GM12873 (cell line): ENCODE data around the gene COL1A1.

Experiments used
- CTCF ChIP-seq: IDR thresholded peaks from 2 replicates; pipeline ENCODE4 v1.5.1; 2012; ENCODE audit warnings: low read depth, mild to moderate bottlenecking, moderate library complexity, low read length, control low read depth; ENCODE audit not compliant: insufficient read depth; ENCODE audit errors: missing control alignments

Gene COL1A1

GRCh38 chr17:50187751-50188530, 13.5 kb downstream of the COL1A1 start:
- no peak for TF ChIP-seq CTCF

DNA sequence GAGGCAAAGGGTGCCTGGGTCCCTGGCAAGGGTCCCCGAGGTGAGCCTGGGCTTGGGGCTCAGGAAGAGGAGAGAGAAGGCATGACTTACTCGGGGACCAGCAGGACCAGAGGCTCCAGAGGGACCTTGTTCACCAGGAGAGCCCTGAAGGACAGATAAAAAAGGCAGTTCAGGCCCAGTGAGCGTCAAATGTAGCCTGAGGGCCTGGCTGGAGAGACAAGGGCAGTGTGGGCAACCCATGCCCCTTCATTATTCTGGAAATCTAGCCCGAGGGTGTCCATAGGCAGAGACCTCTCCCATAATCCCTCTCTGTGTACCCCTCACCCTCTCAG, 14.1 kb downstream of the COL1A1 start:
- TF ChIP-seq CTCF: no peak

DNA sequence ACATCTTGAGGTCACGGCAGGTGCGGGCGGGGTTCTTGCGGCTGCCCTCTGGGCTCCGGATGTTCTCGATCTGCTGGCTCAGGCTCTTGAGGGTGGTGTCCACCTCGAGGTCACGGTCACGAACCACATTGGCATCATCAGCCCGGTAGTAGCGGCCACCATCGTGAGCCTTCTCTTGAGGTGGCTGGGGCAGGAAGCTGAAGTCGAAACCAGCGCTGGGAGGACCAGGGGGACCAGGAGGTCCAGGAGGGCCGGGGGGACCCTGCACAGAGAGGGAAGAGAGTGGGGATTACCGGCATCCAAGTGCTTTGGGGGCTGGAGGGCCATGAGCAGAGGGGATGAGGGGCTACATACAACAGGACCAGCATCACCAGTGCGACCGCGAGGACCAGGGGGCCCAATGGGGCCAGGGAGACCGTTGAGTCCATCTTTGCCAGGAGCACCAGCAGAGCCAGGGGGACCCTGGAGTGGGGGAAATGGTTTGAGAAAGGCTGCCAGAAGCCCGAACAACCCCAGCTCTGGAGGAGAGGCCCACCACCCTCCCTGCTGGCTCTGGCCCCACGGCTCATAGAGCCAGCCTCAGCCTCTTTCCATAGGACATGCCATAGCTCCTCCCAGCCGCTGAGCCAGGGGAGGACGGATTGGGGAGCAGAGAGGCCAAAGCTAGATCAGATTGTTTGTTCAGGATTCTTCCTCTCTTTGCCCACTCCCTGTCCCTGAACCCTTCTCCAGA, 14.6 kb downstream of the COL1A1 start:
- TF ChIP-seq CTCF: no peak

- TF ChIP-seq CTCF: no peak
Measured at GRCh38 chr17:50185631-50186471, 15.6 kb downstream of the COL1A1 start.

- no peak for TF ChIP-seq CTCF
Measured at GRCh38 chr17:50184611-50185398, 16.6 kb downstream of the COL1A1 start.

DNA sequence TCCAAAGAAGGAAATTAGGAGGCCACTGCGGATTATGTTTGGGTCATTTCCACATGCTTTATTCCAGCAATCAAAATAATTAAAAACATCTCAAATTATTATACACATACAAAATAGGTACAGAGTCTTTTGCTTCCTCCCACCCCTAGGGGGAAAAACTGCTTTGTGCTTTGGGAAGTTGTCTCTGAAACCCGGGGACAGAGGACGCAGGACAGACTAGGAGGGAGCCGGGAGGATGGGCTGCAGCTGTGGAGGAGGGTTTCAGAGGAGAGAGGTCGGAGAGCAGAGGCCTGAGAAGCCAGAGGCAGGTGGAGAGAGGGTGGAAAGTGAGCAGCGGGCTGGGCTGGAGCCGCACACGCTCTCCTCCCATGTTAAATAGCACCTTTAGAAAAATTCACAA, 17.4 kb downstream of the COL1A1 start:
- no peak for TF ChIP-seq CTCF

- no peak for TF ChIP-seq CTCF
Measured at GRCh38 chr17:50183421-50183994, 17.9 kb downstream of the COL1A1 start.
